ENCODE results near the gene ENPP1.

The ENPP1 gene

GRCh38 chr6:131807644-131808459 is at the start of gene ENPP1:
TSS of gene ENPP1 (plus strand) at chr6:131808020. CDS start at chr6:131808036, 16 bp downstream.
- peak; percentile 44 for DNase-seq (ENCODE audit: low read depth)

DNA sequence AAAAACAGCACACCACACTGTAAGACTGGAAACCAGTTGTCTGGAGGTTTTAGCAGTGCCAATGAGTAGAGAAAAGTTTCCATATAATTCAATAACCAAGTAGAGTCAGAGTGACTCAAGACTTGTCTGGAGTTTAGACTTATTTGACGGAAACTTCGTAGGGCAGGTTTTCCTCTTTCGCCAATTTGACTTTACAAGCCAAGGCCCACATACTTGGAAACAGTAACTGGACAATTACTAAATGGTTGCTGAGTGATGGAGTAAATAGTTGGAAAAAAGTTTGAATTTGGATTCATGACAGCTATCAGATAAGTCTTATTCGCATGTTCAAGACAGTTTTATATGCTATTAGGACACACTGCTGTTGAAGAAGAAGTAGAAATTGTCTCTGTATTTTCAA is 48.9 kb upstream of the ENPP1 start:
- no peak for DNase-seq (ENCODE audit: low read depth)

DNA sequence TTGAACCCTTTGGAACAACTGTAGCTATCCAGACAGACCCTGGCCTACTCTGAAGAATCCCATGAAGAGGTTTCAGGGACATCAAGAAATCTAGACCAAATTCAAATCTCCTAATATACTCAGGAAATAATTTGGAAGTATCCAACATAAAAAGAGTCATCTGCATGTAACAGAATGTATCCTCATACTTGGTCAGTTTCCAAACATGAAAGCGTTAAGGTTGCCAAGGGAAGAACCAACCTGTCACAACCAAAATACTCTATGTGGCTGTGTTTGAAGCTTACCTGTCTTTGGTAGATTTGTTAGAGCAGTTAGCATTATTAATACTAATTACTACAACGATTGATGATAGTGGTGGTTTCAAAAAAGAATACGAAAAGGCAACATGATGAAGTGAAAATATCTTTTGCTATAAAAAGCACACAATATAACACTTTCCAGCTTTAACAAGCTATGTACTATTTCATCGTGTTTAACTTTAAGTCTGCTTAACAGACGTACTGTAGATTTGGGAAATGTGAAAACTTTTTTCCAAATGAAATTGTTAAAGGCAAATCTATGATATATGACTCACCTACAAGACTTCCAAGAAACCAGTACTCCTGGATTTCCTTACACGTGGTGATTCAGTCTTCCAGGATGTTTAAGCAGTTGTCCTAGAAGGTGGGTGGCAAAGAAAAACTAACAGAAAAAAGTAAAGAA is 46.6 kb upstream of the ENPP1 start:
- DNase-seq (ENCODE audit: low read depth), result no peak

GRCh38 chr6:131761762-131762067 is 46.1 kb upstream of the ENPP1 start:
- no peak for DNase-seq (ENCODE audit: low read depth)

- DNase-seq (ENCODE audit: low read depth), result no peak
These were observed 44.8 kb upstream of the ENPP1 start for GRCh38 chr6:131762984-131763383.

GRCh38 chr6:131763749-131764148 is 44.1 kb upstream of the ENPP1 start:
- DNase-seq (ENCODE audit: low read depth), result no peak

- DNase-seq (ENCODE audit: low read depth), result no peak
These were observed 43.5 kb upstream of the ENPP1 start for GRCh38 chr6:131764350-131764749.

GRCh38 chr6:131765081-131765803 is 42.6 kb upstream of the ENPP1 start:
- no peak for DNase-seq (ENCODE audit: low read depth)

GRCh38 chr6:131765804-131766135 is 42.0 kb upstream of the ENPP1 start:
- DNase-seq (ENCODE audit: low read depth), result no peak

- no peak for DNase-seq (ENCODE audit: low read depth)
These were observed 41.2 kb upstream of the ENPP1 start for GRCh38 chr6:131766631-131767030.

- no peak for DNase-seq (ENCODE audit: low read depth)
These were observed 38.9 kb upstream of the ENPP1 start for GRCh38 chr6:131768964-131769363.

DNA sequence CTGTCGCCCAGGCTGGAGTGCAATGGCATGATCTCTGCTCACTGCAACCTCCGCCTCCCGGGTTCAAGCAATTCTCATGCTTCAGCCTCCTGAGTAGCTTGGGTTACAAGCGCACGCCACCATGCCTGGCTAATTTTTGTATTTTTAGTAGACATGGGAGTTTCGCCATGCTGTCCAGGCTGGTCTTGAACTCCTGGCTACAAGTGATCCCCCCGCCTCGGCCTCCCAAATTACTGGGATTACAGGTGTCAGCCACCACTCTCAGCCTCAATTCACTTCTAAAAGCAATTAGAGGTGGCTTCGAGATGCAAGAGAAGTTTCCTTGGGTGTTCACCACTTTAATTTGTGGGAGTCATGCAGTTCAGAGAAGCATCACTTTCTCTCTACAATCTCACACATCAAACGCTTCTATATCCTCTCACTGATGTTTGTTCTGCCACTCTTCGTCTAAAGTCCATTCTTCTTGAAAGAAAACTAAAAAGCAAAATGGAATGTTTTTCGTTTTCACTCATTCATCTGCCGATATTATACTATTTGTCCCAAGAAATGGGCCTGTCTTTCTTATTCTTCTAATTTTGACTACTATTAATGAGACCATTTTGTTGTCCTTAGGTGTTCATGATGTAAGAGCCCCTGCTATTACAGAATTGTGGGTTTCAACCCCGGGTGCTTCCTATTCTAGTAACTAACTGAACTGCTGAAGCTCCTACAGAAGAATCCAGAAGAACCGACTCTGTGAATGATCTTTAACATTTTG is 38.3 kb upstream of the ENPP1 start:
- DNase-seq (ENCODE audit: low read depth), result no peak

DNA sequence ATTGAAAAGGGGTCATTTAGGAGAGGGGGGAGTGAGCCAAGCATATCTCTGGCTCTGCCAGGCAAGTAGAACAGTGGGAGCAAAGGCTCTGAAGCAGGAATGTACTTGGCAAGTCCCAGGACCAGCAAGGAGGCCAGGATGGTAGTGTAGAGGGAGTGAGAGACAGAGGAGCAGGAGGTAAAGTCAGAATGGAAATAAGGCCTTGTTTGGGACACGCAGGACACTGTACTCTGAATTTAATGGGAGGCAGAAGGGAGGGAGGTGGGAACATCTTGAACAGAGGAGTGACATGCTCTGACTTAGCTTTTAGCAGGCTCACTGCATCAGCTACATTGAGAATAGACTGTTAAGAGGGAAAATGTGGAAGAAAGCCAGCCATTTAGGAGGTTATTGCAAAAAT is 37.0 kb upstream of the ENPP1 start:
- no peak for DNase-seq (ENCODE audit: low read depth)

- no peak for DNase-seq (ENCODE audit: low read depth)
These were observed 34.4 kb upstream of the ENPP1 start for GRCh38 chr6:131773284-131773950.

- DNase-seq (ENCODE audit: low read depth), result no peak
These were observed 31.9 kb upstream of the ENPP1 start for GRCh38 chr6:131775886-131776285.

DNA sequence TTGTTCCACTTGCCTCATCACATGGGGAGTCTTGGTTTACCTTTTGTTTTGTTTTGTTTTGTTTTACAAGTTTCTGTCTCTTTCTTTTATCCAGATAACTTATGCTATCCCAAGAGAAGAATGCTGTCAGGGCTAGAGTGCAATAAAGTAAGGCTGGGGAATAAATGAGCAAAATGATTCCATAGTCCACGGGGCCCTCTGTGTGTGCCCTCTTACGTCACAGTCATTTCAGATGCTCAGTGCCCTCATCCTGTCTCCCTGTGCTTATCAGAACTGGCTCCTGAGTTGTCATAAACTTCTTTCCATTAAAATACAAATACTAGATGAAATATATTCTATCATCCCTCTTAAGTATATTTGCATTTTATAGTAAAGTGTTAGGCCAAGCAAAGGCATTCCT is 30.8 kb upstream of the ENPP1 start:
- no peak for DNase-seq (ENCODE audit: low read depth)

DNA sequence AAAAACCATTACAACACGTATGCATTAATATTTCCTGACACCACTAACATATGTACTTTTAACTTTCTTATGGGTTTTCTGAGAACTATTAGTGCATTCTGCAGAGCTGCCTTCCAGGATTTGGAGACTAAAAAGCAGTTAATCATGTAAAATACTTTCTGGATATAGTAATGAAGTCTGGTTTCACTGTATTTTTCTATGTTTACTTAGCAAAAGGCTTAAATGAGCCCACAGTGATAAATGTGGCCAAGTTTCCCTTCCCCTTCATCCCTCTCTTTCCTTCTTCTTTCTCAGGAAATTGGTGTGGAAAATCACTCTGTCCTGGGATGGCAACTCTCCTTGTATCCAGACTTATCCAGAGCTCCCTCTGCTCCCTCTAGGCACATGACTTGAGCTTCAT is 29.7 kb upstream of the ENPP1 start:
- DNase-seq (ENCODE audit: low read depth), result no peak

GRCh38 chr6:131779304-131779703 is 28.5 kb upstream of the ENPP1 start:
- no peak for DNase-seq (ENCODE audit: low read depth)

DNA sequence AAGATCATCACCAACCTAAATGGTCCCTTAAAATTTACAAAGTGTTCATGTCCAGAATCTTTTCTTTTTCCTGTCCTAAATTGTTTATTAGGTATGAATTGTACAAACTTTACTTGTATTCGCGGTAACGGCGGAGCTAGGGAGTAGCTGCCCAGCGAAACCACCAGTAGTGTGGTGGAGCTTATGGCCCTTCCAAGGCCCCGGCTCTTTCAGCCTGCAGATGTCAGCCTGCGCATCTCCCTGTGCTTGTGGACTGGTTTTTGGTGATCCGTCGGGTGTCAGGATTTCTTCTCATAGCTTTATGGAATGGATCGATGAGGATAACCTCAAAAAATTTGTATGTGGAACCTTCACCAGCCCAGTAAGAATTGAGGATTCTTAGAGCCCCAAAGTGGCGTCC is 27.2 kb upstream of the ENPP1 start:
- no peak for DNase-seq (ENCODE audit: low read depth)

- DNase-seq (ENCODE audit: low read depth), result no peak
These were observed 26.1 kb upstream of the ENPP1 start for GRCh38 chr6:131781687-131782086.

- DNase-seq (ENCODE audit: low read depth), result no peak
These were observed 25.1 kb upstream of the ENPP1 start for GRCh38 chr6:131782764-131783163.

- no peak for DNase-seq (ENCODE audit: low read depth)
These were observed 23.3 kb upstream of the ENPP1 start for GRCh38 chr6:131784561-131784960.

Data from T-helper 22 cell (primary cell).